Measurements from ENCODE around the gene TES. TPM values are rescaled to one million over a fixed set of nuclear protein-coding genes. Genes with fewer than 3 reads are reported as not detected.

TES gene
- total and polyA plus RNA-seq, 2 experiments from 2014 or later: 37.3 to 38.3 TPM

DNA sequence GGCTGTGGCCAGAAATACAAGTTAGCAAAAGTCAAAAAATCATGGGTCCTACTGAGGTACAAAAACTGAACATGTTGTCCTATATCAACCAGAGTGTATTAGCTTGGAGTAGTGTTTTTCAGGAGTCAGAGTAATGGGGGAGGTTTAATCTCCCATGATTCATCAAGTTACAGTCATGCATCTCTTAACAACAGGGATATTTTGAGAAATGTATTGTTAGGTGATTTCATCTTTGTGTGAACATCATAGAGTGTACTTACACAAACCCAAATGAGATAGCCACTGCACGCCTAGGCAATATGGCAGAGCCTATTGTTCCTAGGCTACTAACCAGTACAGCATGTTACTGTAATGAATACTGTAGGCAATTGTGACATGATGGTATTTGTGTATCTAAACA is 14.9 kb upstream of the TES start:
- Mint-ChIP-seq H3K9me3 (no peaks in the 10 kb centered on the region), H3K27me3 (ENCODE audit: insufficient read depth, low read depth, poor library complexity) (no peaks in the 10 kb centered on the region)
- no peak for ATAC-seq

More for the DNA sequence above, 14.9 kb upstream of the TES start:
- no peak overlapping the region for H3K27ac Mint-ChIP-seq
- H3K9me2 ChIP-seq (ENCODE audit: insufficient read depth): no peaks in the 10 kb centered on the region
- H3K36me3 ChIP-seq (ENCODE audit: insufficient read depth): no peaks in the 10 kb centered on the region
- H3K27ac ChIP-seq (ENCODE audit: low read depth): no peak overlapping the region
- H3K4me1 ChIP-seq (ENCODE audit: insufficient read depth): no peaks in the 10 kb centered on the region
- no peaks in the 10 kb centered on the region for H3K4me1 Mint-ChIP-seq
- no peaks in the 10 kb centered on the region for H3K36me3 Mint-ChIP-seq (ENCODE audit: low read depth)
- H3K27me3 ChIP-seq (ENCODE audit: insufficient read depth): no peaks in the 10 kb centered on the region
- no peaks in the 10 kb centered on the region for H3K79me2 ChIP-seq (replicated peaks; ENCODE audit: insufficient read depth)
- no peak for DNase-seq (ENCODE audit: low spot score)
- H3K4me3 Mint-ChIP-seq: no peak overlapping the region
- H3F3A ChIP-seq (replicated peaks; ENCODE audit: low read depth): no peaks in the 10 kb centered on the region
- TF ChIP-seq STAT1 (IDR thresholded peaks at IDR 0.05; ENCODE audit: unreplicated experiment) (no peak), EZH2 (IDR thresholded peaks at IDR 0.05; ENCODE audit: low read depth, unreplicated experiment) (no peak), ZNF114 (CRISPR knock-in tag; IDR thresholded peaks at IDR 0.05) (no peak), NANOG (IDR thresholded peaks at IDR 0.05; ENCODE audit: borderline replicate concordance) (no peak), CREB1 (CRISPR knock-in tag; IDR thresholded peaks at IDR 0.05; ENCODE audit: low read depth) (no peak), EZH2phosphoT487 (IDR thresholded peaks at IDR 0.05; ENCODE audit: unreplicated experiment) (no peak), JUNB (IDR thresholded peaks at IDR 0.05; ENCODE audit: unreplicated experiment) (no peak), ZNF331 (CRISPR knock-in tag; IDR thresholded peaks at IDR 0.05; ENCODE audit: low read depth) (no peak), POLR2AphosphoS5 (IDR thresholded peaks at IDR 0.05; ENCODE audit: low read depth) (no peak)
- TF ChIP-seq, protein P1, sequence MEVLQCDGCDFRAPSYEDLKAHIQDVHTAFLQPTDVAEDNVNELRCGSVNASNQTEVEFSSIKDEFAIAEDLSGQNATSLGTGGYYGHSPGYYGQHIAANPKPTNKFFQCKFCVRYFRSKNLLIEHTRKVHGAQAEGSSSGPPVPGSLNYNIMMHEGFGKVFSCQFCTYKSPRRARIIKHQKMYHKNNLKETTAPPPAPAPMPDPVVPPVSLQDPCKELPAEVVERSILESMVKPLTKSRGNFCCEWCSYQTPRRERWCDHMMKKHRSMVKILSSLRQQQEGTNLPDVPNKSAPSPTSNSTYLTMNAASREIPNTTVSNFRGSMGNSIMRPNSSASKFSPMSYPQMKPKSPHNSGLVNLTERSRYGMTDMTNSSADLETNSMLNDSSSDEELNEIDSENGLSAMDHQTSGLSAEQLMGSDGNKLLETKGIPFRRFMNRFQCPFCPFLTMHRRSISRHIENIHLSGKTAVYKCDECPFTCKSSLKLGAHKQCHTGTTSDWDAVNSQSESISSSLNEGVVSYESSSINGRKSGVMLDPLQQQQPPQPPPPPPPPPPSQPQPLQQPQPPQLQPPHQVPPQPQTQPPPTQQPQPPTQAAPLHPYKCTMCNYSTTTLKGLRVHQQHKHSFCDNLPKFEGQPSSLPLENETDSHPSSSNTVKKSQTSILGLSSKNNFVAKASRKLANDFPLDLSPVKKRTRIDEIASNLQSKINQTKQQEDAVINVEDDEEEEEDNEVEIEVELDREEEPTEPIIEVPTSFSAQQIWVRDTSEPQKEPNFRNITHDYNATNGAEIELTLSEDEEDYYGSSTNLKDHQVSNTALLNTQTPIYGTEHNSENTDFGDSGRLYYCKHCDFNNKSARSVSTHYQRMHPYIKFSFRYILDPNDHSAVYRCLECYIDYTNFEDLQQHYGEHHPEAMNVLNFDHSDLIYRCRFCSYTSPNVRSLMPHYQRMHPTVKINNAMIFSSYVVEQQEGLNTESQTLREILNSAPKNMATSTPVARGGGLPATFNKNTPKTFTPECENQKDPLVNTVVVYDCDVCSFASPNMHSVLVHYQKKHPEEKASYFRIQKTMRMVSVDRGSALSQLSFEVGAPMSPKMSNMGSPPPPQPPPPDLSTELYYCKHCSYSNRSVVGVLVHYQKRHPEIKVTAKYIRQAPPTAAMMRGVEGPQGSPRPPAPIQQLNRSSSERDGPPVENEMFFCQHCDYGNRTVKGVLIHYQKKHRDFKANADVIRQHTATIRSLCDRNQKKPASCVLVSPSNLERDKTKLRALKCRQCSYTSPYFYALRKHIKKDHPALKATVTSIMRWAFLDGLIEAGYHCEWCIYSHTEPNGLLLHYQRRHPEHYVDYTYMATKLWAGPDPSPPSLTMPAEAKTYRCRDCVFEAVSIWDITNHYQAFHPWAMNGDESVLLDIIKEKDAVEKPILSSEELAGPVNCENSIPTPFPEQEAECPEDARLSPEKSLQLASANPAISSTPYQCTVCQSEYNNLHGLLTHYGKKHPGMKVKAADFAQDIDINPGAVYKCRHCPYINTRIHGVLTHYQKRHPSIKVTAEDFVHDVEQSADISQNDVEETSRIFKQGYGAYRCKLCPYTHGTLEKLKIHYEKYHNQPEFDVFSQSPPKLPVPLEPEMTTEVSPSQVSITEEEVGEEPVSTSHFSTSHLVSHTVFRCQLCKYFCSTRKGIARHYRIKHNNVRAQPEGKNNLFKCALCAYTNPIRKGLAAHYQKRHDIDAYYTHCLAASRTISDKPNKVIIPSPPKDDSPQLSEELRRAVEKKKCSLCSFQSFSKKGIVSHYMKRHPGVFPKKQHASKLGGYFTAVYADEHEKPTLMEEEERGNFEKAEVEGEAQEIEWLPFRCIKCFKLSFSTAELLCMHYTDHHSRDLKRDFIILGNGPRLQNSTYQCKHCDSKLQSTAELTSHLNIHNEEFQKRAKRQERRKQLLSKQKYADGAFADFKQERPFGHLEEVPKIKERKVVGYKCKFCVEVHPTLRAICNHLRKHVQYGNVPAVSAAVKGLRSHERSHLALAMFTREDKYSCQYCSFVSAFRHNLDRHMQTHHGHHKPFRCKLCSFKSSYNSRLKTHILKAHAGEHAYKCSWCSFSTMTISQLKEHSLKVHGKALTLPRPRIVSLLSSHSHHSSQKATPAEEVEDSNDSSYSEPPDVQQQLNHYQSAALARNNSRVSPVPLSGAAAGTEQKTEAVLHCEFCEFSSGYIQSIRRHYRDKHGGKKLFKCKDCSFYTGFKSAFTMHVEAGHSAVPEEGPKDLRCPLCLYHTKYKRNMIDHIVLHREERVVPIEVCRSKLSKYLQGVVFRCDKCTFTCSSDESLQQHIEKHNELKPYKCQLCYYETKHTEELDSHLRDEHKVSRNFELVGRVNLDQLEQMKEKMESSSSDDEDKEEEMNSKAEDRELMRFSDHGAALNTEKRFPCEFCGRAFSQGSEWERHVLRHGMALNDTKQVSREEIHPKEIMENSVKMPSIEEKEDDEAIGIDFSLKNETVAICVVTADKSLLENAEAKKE (CRISPR knock-in tag; IDR thresholded peaks at IDR 0.05): no peak
- TF ChIP-seq, protein P2, sequence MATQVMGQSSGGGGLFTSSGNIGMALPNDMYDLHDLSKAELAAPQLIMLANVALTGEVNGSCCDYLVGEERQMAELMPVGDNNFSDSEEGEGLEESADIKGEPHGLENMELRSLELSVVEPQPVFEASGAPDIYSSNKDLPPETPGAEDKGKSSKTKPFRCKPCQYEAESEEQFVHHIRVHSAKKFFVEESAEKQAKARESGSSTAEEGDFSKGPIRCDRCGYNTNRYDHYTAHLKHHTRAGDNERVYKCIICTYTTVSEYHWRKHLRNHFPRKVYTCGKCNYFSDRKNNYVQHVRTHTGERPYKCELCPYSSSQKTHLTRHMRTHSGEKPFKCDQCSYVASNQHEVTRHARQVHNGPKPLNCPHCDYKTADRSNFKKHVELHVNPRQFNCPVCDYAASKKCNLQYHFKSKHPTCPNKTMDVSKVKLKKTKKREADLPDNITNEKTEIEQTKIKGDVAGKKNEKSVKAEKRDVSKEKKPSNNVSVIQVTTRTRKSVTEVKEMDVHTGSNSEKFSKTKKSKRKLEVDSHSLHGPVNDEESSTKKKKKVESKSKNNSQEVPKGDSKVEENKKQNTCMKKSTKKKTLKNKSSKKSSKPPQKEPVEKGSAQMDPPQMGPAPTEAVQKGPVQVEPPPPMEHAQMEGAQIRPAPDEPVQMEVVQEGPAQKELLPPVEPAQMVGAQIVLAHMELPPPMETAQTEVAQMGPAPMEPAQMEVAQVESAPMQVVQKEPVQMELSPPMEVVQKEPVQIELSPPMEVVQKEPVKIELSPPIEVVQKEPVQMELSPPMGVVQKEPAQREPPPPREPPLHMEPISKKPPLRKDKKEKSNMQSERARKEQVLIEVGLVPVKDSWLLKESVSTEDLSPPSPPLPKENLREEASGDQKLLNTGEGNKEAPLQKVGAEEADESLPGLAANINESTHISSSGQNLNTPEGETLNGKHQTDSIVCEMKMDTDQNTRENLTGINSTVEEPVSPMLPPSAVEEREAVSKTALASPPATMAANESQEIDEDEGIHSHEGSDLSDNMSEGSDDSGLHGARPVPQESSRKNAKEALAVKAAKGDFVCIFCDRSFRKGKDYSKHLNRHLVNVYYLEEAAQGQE (IDR thresholded peaks at IDR 0.05; ENCODE audit: unreplicated experiment): no peak
- TF ChIP-seq, protein P3, sequence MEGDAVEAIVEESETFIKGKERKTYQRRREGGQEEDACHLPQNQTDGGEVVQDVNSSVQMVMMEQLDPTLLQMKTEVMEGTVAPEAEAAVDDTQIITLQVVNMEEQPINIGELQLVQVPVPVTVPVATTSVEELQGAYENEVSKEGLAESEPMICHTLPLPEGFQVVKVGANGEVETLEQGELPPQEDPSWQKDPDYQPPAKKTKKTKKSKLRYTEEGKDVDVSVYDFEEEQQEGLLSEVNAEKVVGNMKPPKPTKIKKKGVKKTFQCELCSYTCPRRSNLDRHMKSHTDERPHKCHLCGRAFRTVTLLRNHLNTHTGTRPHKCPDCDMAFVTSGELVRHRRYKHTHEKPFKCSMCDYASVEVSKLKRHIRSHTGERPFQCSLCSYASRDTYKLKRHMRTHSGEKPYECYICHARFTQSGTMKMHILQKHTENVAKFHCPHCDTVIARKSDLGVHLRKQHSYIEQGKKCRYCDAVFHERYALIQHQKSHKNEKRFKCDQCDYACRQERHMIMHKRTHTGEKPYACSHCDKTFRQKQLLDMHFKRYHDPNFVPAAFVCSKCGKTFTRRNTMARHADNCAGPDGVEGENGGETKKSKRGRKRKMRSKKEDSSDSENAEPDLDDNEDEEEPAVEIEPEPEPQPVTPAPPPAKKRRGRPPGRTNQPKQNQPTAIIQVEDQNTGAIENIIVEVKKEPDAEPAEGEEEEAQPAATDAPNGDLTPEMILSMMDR (conservative IDR thresholded peaks at IDR 0.05; ENCODE audit: low read depth in 2 of 2): no peak
- TF ChIP-seq, protein P4, sequence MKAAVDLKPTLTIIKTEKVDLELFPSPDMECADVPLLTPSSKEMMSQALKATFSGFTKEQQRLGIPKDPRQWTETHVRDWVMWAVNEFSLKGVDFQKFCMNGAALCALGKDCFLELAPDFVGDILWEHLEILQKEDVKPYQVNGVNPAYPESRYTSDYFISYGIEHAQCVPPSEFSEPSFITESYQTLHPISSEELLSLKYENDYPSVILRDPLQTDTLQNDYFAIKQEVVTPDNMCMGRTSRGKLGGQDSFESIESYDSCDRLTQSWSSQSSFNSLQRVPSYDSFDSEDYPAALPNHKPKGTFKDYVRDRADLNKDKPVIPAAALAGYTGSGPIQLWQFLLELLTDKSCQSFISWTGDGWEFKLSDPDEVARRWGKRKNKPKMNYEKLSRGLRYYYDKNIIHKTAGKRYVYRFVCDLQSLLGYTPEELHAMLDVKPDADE (IDR thresholded peaks at IDR 0.05): no peak
- no peak overlapping the region for H3K4me3 ChIP-seq
- H4K20me1 ChIP-seq (replicated peaks; ENCODE audit: insufficient read depth): no peaks in the 10 kb centered on the region
- H3K4me2 ChIP-seq: no peak overlapping the region
- H2AFZ ChIP-seq: no peak overlapping the region
